Mucosa of stomach (tissue), 1 donor: ENCODE measurements around the gene DPM2.

Experiments
- H3K27me3 ChIP-seq: one replicate; pipeline ENCODE4 v1.7.0; 2013; ENCODE audit warnings: mild to moderate bottlenecking, low read length; ENCODE audit not compliant: control insufficient read depth, insufficient read depth
- H3K36me3 ChIP-seq: one replicate; pipeline ENCODE4 v1.7.0; 2013; ENCODE audit warnings: low read length; ENCODE audit not compliant: control insufficient read depth, insufficient read depth
- H3K4me1 ChIP-seq: one replicate; pipeline ENCODE4 v1.7.0; 2013; ENCODE audit warnings: mild to moderate bottlenecking, low read length; ENCODE audit not compliant: control insufficient read depth, insufficient read depth
- H3K4me3 ChIP-seq: one replicate; pipeline ENCODE4 v1.7.0; 2013; ENCODE audit warnings: low read length
- H3K9ac ChIP-seq: one replicate; pipeline ENCODE4 v1.7.0; 2013; ENCODE audit warnings: mild to moderate bottlenecking, low read length, moderate library complexity
- H3K9me3 ChIP-seq: one replicate; pipeline ENCODE4 v1.7.0; 2013; ENCODE audit warnings: mild to moderate bottlenecking, low read length, moderate library complexity; ENCODE audit not compliant: control insufficient read depth
- donor health status: Pancreatic carcinoma.

DPM2 gene

GRCh38 chr9:127947841-127948710 lies 10.4 kb upstream of the DPM2 start:
- Histone ChIP-seq H3K27me3 (no peaks in the 10 kb centered on the region), H3K4me1 (peaks cover 28% of the 10 kb centered on the region), H3K9me3 (no peaks in the 10 kb centered on the region), H3K36me3 (peaks cover 31% of the 10 kb centered on the region), H3K4me3 (no peak overlapping the region), H3K9ac (peak overlapping the region; percentile 12)

DNA sequence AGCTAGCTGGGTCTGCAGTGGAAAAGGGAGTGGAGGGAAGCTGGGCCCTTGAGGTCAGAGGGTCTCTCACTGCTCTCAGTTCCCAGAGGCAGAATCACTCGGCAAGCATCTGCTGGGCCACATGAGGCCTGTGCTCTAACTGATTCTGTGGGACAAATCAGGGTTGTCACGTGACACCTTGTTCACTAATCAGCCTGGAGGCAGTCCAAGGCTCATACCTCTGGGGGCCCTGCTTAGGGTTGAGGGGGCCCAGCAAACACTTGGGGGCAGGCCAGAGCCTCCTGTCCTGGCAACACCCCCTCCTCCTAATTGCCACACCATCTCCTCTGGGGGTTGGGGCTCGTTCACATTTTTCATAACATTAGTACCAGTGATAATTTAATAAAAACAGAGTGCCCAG lies 9.1 kb upstream of the DPM2 start:
- H3K4me1 ChIP-seq = peaks cover 17% of the 10 kb centered on the region
- peaks cover 38% of the 10 kb centered on the region for H3K36me3 ChIP-seq
- H3K27me3 ChIP-seq = no peaks in the 10 kb centered on the region
- H3K9ac ChIP-seq = no peak overlapping the region
- H3K4me3 ChIP-seq = no peak overlapping the region
- no peaks in the 10 kb centered on the region for H3K9me3 ChIP-seq

- Histone ChIP-seq H3K36me3 (peaks cover 42% of the 10 kb centered on the region), H3K4me3 (no peak overlapping the region), H3K9ac (no peak overlapping the region), H3K4me1 (peaks cover 11% of the 10 kb centered on the region), H3K9me3 (no peaks in the 10 kb centered on the region), H3K27me3 (no peaks in the 10 kb centered on the region)
These were observed 8.3 kb upstream of the DPM2 start for GRCh38 chr9:127945942-127946341.

DNA sequence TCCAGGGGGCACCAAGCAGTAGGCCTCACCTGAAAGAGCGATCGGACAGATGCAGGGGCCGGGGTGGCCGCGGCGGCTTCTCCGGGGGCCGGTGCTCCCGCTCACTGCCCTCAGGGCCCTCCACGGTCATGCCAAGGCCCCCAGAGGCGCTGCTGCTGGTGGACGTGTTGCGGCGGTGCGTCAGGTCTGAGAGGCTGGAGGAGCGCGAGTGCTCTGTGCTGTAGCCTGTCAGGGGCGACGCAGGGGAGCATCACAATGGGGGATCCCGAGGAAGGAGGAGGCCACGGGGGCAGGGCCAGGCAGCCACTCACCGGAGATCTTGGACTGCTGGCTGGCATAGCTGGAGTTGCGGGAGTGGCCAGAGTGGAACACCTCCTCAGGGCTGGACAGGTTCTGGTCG lies 7.7 kb upstream of the DPM2 start:
- Histone ChIP-seq H3K4me1 (peaks cover 5% of the 10 kb centered on the region), H3K4me3 (no peak overlapping the region), H3K27me3 (no peaks in the 10 kb centered on the region), H3K9me3 (no peaks in the 10 kb centered on the region), H3K36me3 (peaks cover 42% of the 10 kb centered on the region), H3K9ac (no peak overlapping the region)

DNA sequence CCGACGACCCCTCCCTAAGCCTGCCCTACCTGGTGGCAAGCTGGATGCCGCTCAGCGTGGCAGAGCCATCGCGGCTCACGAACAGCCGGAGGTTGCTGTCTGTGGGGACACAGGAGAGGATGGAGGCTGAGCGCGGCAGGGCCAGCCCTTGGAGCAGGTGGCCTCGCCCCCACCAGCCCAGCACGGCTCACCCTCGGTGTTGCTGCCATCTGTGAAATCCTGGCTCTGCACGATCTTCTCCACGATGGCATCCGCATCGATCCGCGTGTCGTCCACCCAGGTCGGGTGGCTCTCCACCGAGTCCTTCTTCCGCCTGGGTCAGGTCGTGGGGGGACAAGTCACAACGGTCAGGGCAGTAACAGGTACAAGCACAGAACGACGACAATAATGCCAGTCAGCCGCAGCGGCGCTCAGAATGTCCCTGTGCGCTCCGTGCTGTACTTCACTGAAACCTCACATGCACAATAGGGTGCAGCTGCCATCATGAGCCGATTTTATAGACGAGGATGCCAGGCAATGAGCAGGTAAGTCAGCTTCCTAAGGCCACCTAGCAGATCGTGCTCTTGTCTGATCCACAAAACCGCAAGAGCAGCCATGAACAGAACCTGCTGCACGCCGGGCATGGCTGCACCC lies 7.0 kb upstream of the DPM2 start:
- Histone ChIP-seq H3K36me3 (peaks cover 42% of the 10 kb centered on the region), H3K9me3 (no peaks in the 10 kb centered on the region), H3K27me3 (no peaks in the 10 kb centered on the region), H3K9ac (no peak overlapping the region), H3K4me1 (peaks cover 6% of the 10 kb centered on the region), H3K4me3 (no peak overlapping the region)

DNA sequence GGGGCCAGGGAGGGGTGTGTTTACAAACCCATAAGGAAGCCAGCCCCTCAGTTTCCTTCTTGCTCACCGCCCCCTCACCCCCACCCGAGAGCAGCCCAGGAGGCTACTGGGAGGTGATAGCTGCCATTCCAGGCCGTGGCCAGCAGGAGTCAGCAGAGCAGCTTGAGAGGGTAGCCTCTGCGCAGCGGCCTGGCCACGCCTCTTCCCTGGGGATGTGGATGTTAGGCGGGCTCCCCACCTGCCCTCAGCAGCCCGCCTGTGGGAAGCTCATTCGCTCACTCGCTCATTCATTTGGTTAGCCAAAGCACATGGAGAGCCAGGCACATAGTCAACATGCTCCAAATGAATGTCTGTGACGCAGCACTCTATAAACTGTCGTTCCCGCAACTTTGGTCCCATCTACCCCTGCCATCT lies 6.1 kb upstream of the DPM2 start:
- Histone ChIP-seq H3K9me3 (no peaks in the 10 kb centered on the region), H3K9ac (no peak overlapping the region), H3K4me1 (peaks cover 6% of the 10 kb centered on the region), H3K27me3 (no peaks in the 10 kb centered on the region), H3K36me3 (peaks cover 42% of the 10 kb centered on the region), H3K4me3 (no peak overlapping the region)

- no peak overlapping the region for H3K4me3 ChIP-seq
- peaks cover 6% of the 10 kb centered on the region for H3K4me1 ChIP-seq
- no peak overlapping the region for H3K9ac ChIP-seq
- no peaks in the 10 kb centered on the region for H3K27me3 ChIP-seq
- H3K36me3 ChIP-seq = peaks cover 36% of the 10 kb centered on the region
- H3K9me3 ChIP-seq = no peaks in the 10 kb centered on the region
These were observed 5.5 kb upstream of the DPM2 start for GRCh38 chr9:127943011-127943662.

GRCh38 chr9:127942216-127943010 lies 4.8 kb upstream of the DPM2 start:
- Histone ChIP-seq H3K36me3 (peaks cover 31% of the 10 kb centered on the region), H3K27me3 (no peaks in the 10 kb centered on the region), H3K4me3 (no peak overlapping the region), H3K9ac (no peak overlapping the region), H3K9me3 (no peaks in the 10 kb centered on the region), H3K4me1 (peaks cover 6% of the 10 kb centered on the region)

GRCh38 chr9:127941961-127942215 lies 4.2 kb upstream of the DPM2 start:
- Histone ChIP-seq H3K9ac (no peak overlapping the region), H3K36me3 (peaks cover 29% of the 10 kb centered on the region), H3K4me1 (peaks cover 10% of the 10 kb centered on the region)

GRCh38 chr9:127941062-127941960 lies 3.7 kb upstream of the DPM2 start:
- Histone ChIP-seq H3K4me3 (no peak overlapping the region), H3K9me3 (no peaks in the 10 kb centered on the region), H3K4me1 (peaks cover 14% of the 10 kb centered on the region), H3K9ac (no peak overlapping the region), H3K27me3 (no peaks in the 10 kb centered on the region), H3K36me3 (peaks cover 29% of the 10 kb centered on the region)

More at GRCh38 chr9:127941961-127942215, 4.2 kb upstream of the DPM2 start:
- H3K27me3 ChIP-seq = no peaks in the 10 kb centered on the region
- H3K9me3 ChIP-seq = no peaks in the 10 kb centered on the region
- no peak overlapping the region for H3K4me3 ChIP-seq

- Histone ChIP-seq H3K4me1 (peaks cover 19% of the 10 kb centered on the region), H3K9ac (no peak overlapping the region), H3K4me3 (no peak overlapping the region), H3K36me3 (peaks cover 29% of the 10 kb centered on the region), H3K27me3 (no peaks in the 10 kb centered on the region), H3K9me3 (no peaks in the 10 kb centered on the region)
These were observed 2.9 kb upstream of the DPM2 start for GRCh38 chr9:127940593-127940992.
